T-cell (primary cell): Measurements from ENCODE around the gene PLEKHA4. TPM values are rescaled to one million over a fixed set of nuclear protein-coding genes. Genes with fewer than 3 reads are reported as not detected.

Experiments used
- ATAC-seq, 4 experiments: fragments of 200-7000 bp in 3 of 4; fragments of 150-1000 bp in 1 of 4; cut with Tn5 transposase; replicated peaks in 1 of 4; 1 replicate in 3 of 4; 2 replicates in 1 of 4; pipeline ENCODE4 v1.10.0; 2021; ENCODE audit warnings: moderate library complexity in 3 of 4, mild to moderate bottlenecking in 2 of 4, moderate number of reproducible peaks in 1 of 4
- CTCF ChIA-PET, 2 donors: fragments of 300-600 bp; sonication (Branson Sonifier 250); formaldehyde crosslinking; loops; one replicate each; lab custom pipeline; 2022; ENCODE audit warnings: antibody characterized with exemption in 2 of 2; lab: Charles Lee
- POLR2A ChIA-PET, 2 donors: fragments of 300-600 bp; sonication (Branson Sonifier 250); formaldehyde crosslinking; loops; one replicate each; lab custom pipeline; 2022; ENCODE audit warnings: antibody characterized with exemption in 2 of 2; lab: Charles Lee
- DNase-seq, 35 experiments: peaks; one replicate each; pipeline versions ENCODE4 v3.0.0 to v3.0.0-alpha.2; 2013 to 2023
- H3K27ac ChIP-seq: one replicate; pipeline ENCODE4 v1.5.1; 2013; ENCODE audit warnings: low read length
- H3K27me3 ChIP-seq, 2 experiments: replicated peaks in 1 of 2; 1 replicate in 1 of 2; 2 replicates in 1 of 2; pipeline versions ENCODE4 v1.6.1 to v1.7.0; 2013; ENCODE audit warnings: low read length in 1 of 2, mixed read lengths in 1 of 2; ENCODE audit not compliant: control insufficient read depth in 2 of 2, insufficient read depth in 2 of 2; ENCODE audit errors: extremely low read depth in 1 of 2
- H3K36me3 ChIP-seq, 2 donors: 1 replicate in 1 of 2; 2 replicates in 1 of 2; pipeline versions ENCODE4 v1.6.1 to v1.7.0; 2013; ENCODE audit warnings: low read length in 1 of 2; ENCODE audit not compliant: control insufficient read depth in 2 of 2, insufficient read depth in 1 of 2; ENCODE audit errors: extremely low read depth in 1 of 2
- H3K4me1 ChIP-seq, 2 experiments: 1 replicate in 1 of 2; 2 replicates in 1 of 2; pipeline versions ENCODE4 v1.6.1 to v1.7.0; 2013; ENCODE audit warnings: low read length in 2 of 2, mixed read lengths in 1 of 2; ENCODE audit not compliant: insufficient read depth in 2 of 2, control insufficient read depth in 1 of 2; ENCODE audit errors: extremely low read depth in 1 of 2
- H3K4me3 ChIP-seq, 2 donors: 1 replicate in 1 of 2; 2 replicates in 1 of 2; pipeline versions ENCODE4 v1.5.1 to v1.7.0; 2013; ENCODE audit warnings: mild to moderate bottlenecking in 2 of 2, low read length in 1 of 2, moderate library complexity in 1 of 2; ENCODE audit not compliant: control insufficient read depth in 1 of 2; ENCODE audit errors: extremely low read depth in 1 of 2
- H3K9me3 ChIP-seq: 2 replicates; pipeline ENCODE4 v1.7.0; 2013
- H3K27ac Mint-ChIP-seq, 2 donors: one replicate each; pipeline ENCODE4 v1.8.0; 2020 to 2021; ENCODE audit warnings: mild to moderate bottlenecking in 2 of 2, mixed read lengths in 2 of 2
- H3K27me3 Mint-ChIP-seq, 2 donors: one replicate each; pipeline ENCODE4 v1.8.0; 2021 to 2022; ENCODE audit warnings: mixed read lengths in 2 of 2
- H3K36me3 Mint-ChIP-seq: one replicate; pipeline ENCODE4 v1.8.0; 2021; ENCODE audit warnings: mixed read lengths
- H3K4me1 Mint-ChIP-seq, 3 donors: one replicate each; pipeline ENCODE4 v1.8.0; 2020 to 2022; ENCODE audit warnings: mixed read lengths in 3 of 3, mild to moderate bottlenecking in 1 of 3
- H3K4me3 Mint-ChIP-seq, 3 donors: one replicate each; pipeline ENCODE4 v1.8.0; 2020 to 2022; ENCODE audit warnings: mild to moderate bottlenecking in 3 of 3, mixed read lengths in 3 of 3, moderate library complexity in 3 of 3
- H3K9me3 Mint-ChIP-seq, 3 donors: one replicate each; pipeline ENCODE4 v1.8.0; 2020 to 2022; ENCODE audit warnings: mixed read lengths in 3 of 3
- WGBS: methylation state at CpG from one replicate; pipeline ENCODE4 v1.1.5; 2013; ENCODE audit warnings: missing lambda C conversion rate; ENCODE audit not compliant: insufficient coverage; 5-methylcytosine and 5-hydroxymethylcytosine counted together
- total RNA-seq, 35 experiments: library from RNA in 6 of 35; stranded (reverse) in 6 of 35; fragments of 120-200 nt in 1 of 35; gene quantifications; one replicate each; pipeline versions ENCODE4 v1.2.1 to v1.2.4 and lab custom pipeline; 2013 to 2026

Gene PLEKHA4
- total RNA-seq, 5 donors from 2014 or later (not counting 1 experiment from before 2014, with no cell fraction given): 2.7 to 11.8 (median 5.2) TPM

DNA sequence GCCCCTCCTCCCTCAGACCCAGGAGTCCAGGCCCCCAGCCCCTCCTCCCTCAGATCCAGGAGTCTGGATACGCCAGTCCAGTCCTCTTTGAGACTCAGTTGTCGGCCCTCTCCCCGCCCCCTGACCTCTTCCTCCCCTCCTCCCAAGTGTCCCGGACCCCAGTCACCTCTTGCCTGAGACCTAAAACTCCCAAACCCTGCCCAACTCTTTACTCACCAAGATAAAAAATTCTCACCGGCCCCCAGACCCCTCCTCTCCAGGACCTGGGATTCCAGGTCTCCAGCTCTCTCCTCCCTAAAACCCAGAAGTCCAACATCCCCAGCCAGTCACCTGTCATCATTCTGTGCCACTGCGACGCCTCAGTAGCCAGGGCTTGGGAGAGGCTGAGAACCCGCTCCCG is 30.7 kb downstream of the PLEKHA4 start:
- no peak overlapping the region for H3K27ac ChIP-seq
- H3K9me3 Mint-ChIP-seq: no peaks in the 10 kb centered on the region
- H3K27ac Mint-ChIP-seq: no peak overlapping the region

GRCh38 chr19:48837051-48837524 is 31.3 kb downstream of the PLEKHA4 start:
- H3K9me3 ChIP-seq: no peaks in the 10 kb centered on the region
- Mint-ChIP-seq H3K4me1 (peaks cover 18 to 25% (median 19%) of the 10 kb centered on the region in 3 donors), H3K9me3 (no peaks in the 10 kb centered on the region), H3K27ac (peak overlapping the region; percentile 55 to 89), H3K36me3 (no peaks in the 10 kb centered on the region), H3K4me3 (peak overlapping the region; percentile 78 to 92 (median 80)), H3K27me3 (peaks cover 0 to 11% of the 10 kb centered on the region in 2 donors)
- no peaks in the 10 kb centered on the region for H3K36me3 ChIP-seq
- POLR2A ChIA-PET: interaction anchor here in 1 of 2 donors (0.6 kb wide), 1 partner anchor 42 kb away, joined by 3 read pairs; no protein-coding TSS in a partner anchor
- CTCF ChIA-PET: interaction anchor here (0.7 to 2.5 kb wide), 11 partner anchors 34 to 192 kb away, joined by 3 to 17 read pairs (median 5); partner anchors contain the start of genes IZUMO1 (in 1 of the 2), NUCB1 (in 1 of the 2) and RUVBL2 (in 1 of the 2)
- no peak overlapping the region for H3K27ac ChIP-seq
- ATAC-seq: peak; percentile 82 to 90 (median 86)
- H3K27me3 ChIP-seq: peaks cover 0 to 33% of the 10 kb centered on the region in 2 experiments
- WGBS: 12% methylated on average over 15 of the region's 29 CpGs
- H3K4me3 ChIP-seq: peak overlapping the region; percentile 13 to 54
- peak; percentile 56 to 88 (median 78) for DNase-seq
- H3K4me1 ChIP-seq: peaks cover 3 to 28% of the 10 kb centered on the region in 2 experiments

More for the DNA sequence above, 30.7 kb downstream of the PLEKHA4 start:
- ChIA-PET POLR2A (interaction anchor here in 1 of 2 donors (0.6 kb wide), 1 partner anchor 42 kb away, joined by 3 read pairs; no protein-coding TSS in a partner anchor), CTCF (interaction anchor here (0.7 to 2.5 kb wide), 8 partner anchors 35 to 162 kb away, joined by 3 to 17 read pairs (median 5); partner anchors contain the start of genes IZUMO1 (in 1 of the 2) and RUVBL2 (in 1 of the 2))
- Histone ChIP-seq H3K9me3 (no peaks in the 10 kb centered on the region), H3K4me3 (no peak overlapping the region), H3K36me3 (no peaks in the 10 kb centered on the region), H3K27me3 (peaks cover 0 to 28% of the 10 kb centered on the region in 2 experiments), H3K4me1 (peaks cover 3 to 28% of the 10 kb centered on the region in 2 experiments)
- H3K36me3 Mint-ChIP-seq: no peaks in the 10 kb centered on the region
- no peak for ATAC-seq
- H3K4me1 Mint-ChIP-seq: peaks cover 18 to 26% (median 19%) of the 10 kb centered on the region in 3 donors
- DNase-seq: no peak
- 65% methylated on average over 5 of the region's 9 CpGs for WGBS
- H3K4me3 Mint-ChIP-seq: peak overlapping the region in 1 of 3 donors; percentile 66
- peaks cover 0 to 11% of the 10 kb centered on the region in 2 donors for H3K27me3 Mint-ChIP-seq

GRCh38 chr19:48836089-48837017 is 32.1 kb downstream of the PLEKHA4 start, which contains the start of gene HSD17B14:
TSS of gene HSD17B14 (minus strand) at chr19:48836491. CDS start at chr19:48836411, 80 bp downstream.
- Mint-ChIP-seq H3K9me3 (no peaks in the 10 kb centered on the region), H3K4me3 (peak within 1 kb of the TSS; percentile 78 to 92 (median 80)), H3K27me3 (peaks cover 2 to 11% of the 10 kb centered on the region in 2 donors), H3K36me3 (no peaks in the 10 kb centered on the region), H3K27ac (peak within 1 kb of the TSS; percentile 55 to 89), H3K4me1 (peaks cover 18 to 25% (median 19%) of the 10 kb centered on the region in 3 donors)
- peaks cover 3 to 28% of the 10 kb centered on the region in 2 experiments for H3K4me1 ChIP-seq
- DNase-seq: no peak
- peak; percentile 4 to 25 (median 9) for ATAC-seq
- no peak within 1 kb of the TSS for H3K27ac ChIP-seq
- 1% methylated on average over 35 of the region's 35 CpGs for WGBS
- H3K36me3 ChIP-seq: no peaks in the 10 kb centered on the region
- CTCF ChIA-PET: interaction anchor here in 1 of 2 donors (0.6 to 2.5 kb wide), 9 partner anchors 38 to 191 kb away, joined by 3 to 17 read pairs (median 5); partner anchors contain the start of genes IZUMO1, NUCB1 and RUVBL2
- POLR2A ChIA-PET: interaction anchor here in 1 of 2 donors (0.6 kb wide), 1 partner anchor 111 kb away, joined by 4 read pairs; no protein-coding TSS in a partner anchor
- no peaks in the 10 kb centered on the region for H3K9me3 ChIP-seq
- peak within 1 kb of the TSS; percentile 13 to 54 for H3K4me3 ChIP-seq
- peaks cover 0 to 33% of the 10 kb centered on the region in 2 experiments for H3K27me3 ChIP-seq

DNA sequence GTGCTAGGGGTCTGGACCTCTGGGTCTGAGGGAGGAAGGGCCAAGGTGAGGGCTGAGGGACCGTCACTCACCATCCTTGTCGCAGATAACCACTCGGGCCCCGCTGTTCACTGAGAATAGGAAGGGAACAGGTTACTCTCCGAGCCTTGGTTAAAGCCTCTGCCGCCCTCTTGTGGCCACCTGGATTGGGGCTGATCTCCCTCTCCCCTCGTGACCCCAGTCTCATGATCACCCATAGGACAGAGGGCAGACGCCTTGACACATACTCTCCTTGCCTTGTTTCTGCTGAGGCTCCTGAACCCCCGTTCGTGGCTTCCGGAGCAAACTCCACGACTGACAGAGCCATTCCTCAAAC is 32.7 kb downstream of the PLEKHA4 start:
- Histone ChIP-seq H3K9me3 (no peaks in the 10 kb centered on the region), H3K4me3 (peak overlapping the region; percentile 13 to 46), H3K36me3 (no peaks in the 10 kb centered on the region), H3K4me1 (peaks cover 3 to 28% of the 10 kb centered on the region in 2 experiments), H3K27me3 (peaks cover 0 to 33% of the 10 kb centered on the region in 2 experiments), H3K27ac (no peak overlapping the region)
- Mint-ChIP-seq H3K4me1 (peaks cover 18 to 25% (median 19%) of the 10 kb centered on the region in 3 donors), H3K27ac (peak overlapping the region; percentile 46 to 80), H3K27me3 (peaks cover 3 to 11% of the 10 kb centered on the region in 2 donors), H3K9me3 (no peaks in the 10 kb centered on the region), H3K4me3 (peak overlapping the region; percentile 78 to 92 (median 79)), H3K36me3 (no peaks in the 10 kb centered on the region)
- ChIA-PET POLR2A (no interaction called here), CTCF (interaction anchor here in 1 of 2 donors (0.6 to 2.5 kb wide), 5 partner anchors 37 to 164 kb away, joined by 3 to 17 read pairs (median 6); partner anchors contain the start of gene RUVBL2)
- 0% methylated on average over 6 of the region's 12 CpGs for WGBS
- ATAC-seq (peak; percentile 83 to 93 (median 90)), DNase-seq (peak; percentile 76 to 96 (median 91))

DNA sequence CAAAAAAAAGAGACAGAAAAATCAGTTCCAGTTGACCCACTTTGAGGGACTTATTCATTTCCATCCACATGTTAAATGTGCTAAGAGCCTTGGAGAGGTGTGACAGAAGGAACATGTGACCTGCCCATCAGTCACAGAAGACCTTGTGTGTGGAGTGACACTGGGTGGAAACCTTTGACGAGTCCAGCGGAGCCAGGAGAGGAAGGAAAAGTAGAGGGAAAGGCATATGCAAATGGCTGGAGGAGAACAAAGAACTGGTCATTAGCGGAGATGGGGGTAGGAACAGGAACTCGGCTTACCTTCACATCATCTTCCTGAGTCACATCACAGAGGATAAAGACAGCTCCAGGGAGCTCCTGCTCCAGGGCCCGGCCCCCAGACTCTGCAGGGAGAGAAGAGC is 34.4 kb downstream of the PLEKHA4 start:
- Mint-ChIP-seq H3K4me3 (peak overlapping the region in 1 of 3 donors; percentile 23), H3K36me3 (no peaks in the 10 kb centered on the region), H3K9me3 (no peaks in the 10 kb centered on the region), H3K27me3 (peaks cover 3 to 14% of the 10 kb centered on the region in 2 donors), H3K27ac (no peak overlapping the region), H3K4me1 (peaks cover 18 to 25% (median 19%) of the 10 kb centered on the region in 3 donors)
- Histone ChIP-seq H3K9me3 (no peaks in the 10 kb centered on the region), H3K36me3 (no peaks in the 10 kb centered on the region), H3K4me3 (no peak overlapping the region), H3K27me3 (peaks cover 0 to 37% of the 10 kb centered on the region in 2 experiments), H3K4me1 (peaks cover 3 to 28% of the 10 kb centered on the region in 2 experiments), H3K27ac (no peak overlapping the region)
- WGBS: no CpG with 5 or more reads among the region's 5 CpGs
- ATAC-seq (no peak), DNase-seq (no peak)
- ChIA-PET CTCF (no interaction called here), POLR2A (no interaction called here)
